DOHH2 (cell line): ENCODE data around the gene MLF2.

Experiments
- H3F3A ChIP-seq: fragments of 200-600 bp; sonication (generic), shearing (Covaris generic); 2 replicates; pipeline ENCODE4 v1.6.0; 2016; ENCODE audit warnings: antibody characterized with exemption, mild to moderate bottlenecking; ENCODE audit not compliant: control insufficient read depth, insufficient read depth
- H3K27ac ChIP-seq: fragments of 200-600 bp; sonication (generic); 2 replicates; pipeline ENCODE4 v1.5.1; 2014; ENCODE audit warnings: low read depth, mild to moderate bottlenecking, low read length, moderate library complexity
- H3K27me3 ChIP-seq: fragments of 200-600 bp; sonication (generic); 2 replicates; pipeline ENCODE4 v1.6.1; 2014; ENCODE audit warnings: mild to moderate bottlenecking, low read length, mixed read lengths; ENCODE audit not compliant: control insufficient read depth
- H3K36me3 ChIP-seq: fragments of 200-600 bp; sonication (generic); 2 replicates; pipeline ENCODE4 v1.6.1; 2014; ENCODE audit warnings: mild to moderate bottlenecking, low read length, moderate library complexity, mixed read lengths; ENCODE audit not compliant: control insufficient read depth
- H3K4me1 ChIP-seq: fragments of 200-600 bp; sonication (generic); 2 replicates; pipeline ENCODE4 v1.6.1; 2014; ENCODE audit warnings: mild to moderate bottlenecking, low read length, mixed read lengths; ENCODE audit not compliant: control insufficient read depth
- H3K4me2 ChIP-seq: fragments of 200-600 bp; sonication (generic); 2 replicates; pipeline ENCODE4 v1.6.0; 2014; ENCODE audit warnings: mild to moderate bottlenecking, low read length, moderate library complexity
- H3K4me3 ChIP-seq: fragments of 200-600 bp; sonication (generic); 2 replicates; pipeline ENCODE4 v1.5.1; 2014; ENCODE audit warnings: mild to moderate bottlenecking, low read length, mixed read lengths
- H3K79me2 ChIP-seq: fragments of 200-600 bp; sonication (generic); 2 replicates; pipeline ENCODE4 v1.6.1; 2014; ENCODE audit warnings: mild to moderate bottlenecking, low read length, mixed read lengths; ENCODE audit not compliant: control insufficient read depth
- H3K9me2 ChIP-seq: fragments of 200-600 bp; sonication (generic); replicated peaks from 2 replicates; pipeline ENCODE4 v1.6.1; 2014; ENCODE audit warnings: mild to moderate bottlenecking, low read length, mixed read lengths; ENCODE audit not compliant: control insufficient read depth
- H3K9me3 ChIP-seq: fragments of 200-600 bp; sonication (generic); 2 replicates; pipeline ENCODE4 v1.6.1; 2014; ENCODE audit warnings: antibody characterized with exemption, low read length, mixed read lengths; ENCODE audit not compliant: control insufficient read depth, insufficient read depth
- H4K20me1 ChIP-seq: fragments of 200-600 bp; sonication (generic); 2 replicates; pipeline ENCODE4 v1.6.0; 2014; ENCODE audit warnings: low read depth, mild to moderate bottlenecking, antibody characterized with exemption, low read length, moderate library complexity; ENCODE audit not compliant: control insufficient read depth, insufficient read depth
- CTCF ChIP-seq: fragments of 200-600 bp; sonication (generic); IDR thresholded peaks from one replicate; pipeline ENCODE4 v1.5.1; 2014; ENCODE audit warnings: antibody characterized with exemption, mild to moderate bottlenecking, low read depth, low read length; ENCODE audit not compliant: poor library complexity, severe bottlenecking
- EZH2phosphoT487 ChIP-seq: fragments of 200-600 bp; sonication (generic); IDR thresholded peaks from 2 replicates; pipeline ENCODE4 v1.6.1; 2017; ENCODE audit warnings: borderline replicate concordance, mild to moderate bottlenecking, antibody characterized with exemption, low read length, moderate library complexity, mixed read lengths

The MLF2 gene

GRCh38 chr12:6750506-6750905 lies 2.4 kb downstream of the MLF2 start:
- Histone ChIP-seq H3K4me2 (no peak overlapping the region), H3K27me3 (no peaks in the 10 kb centered on the region), H4K20me1 (no peaks in the 10 kb centered on the region), H3K9me2 (no peaks in the 10 kb centered on the region), H3K4me3 (no peak overlapping the region), H3K36me3 (peaks cover 61% of the 10 kb centered on the region), H3K79me2 (peaks cover 13% of the 10 kb centered on the region), H3K4me1 (peaks cover 37% of the 10 kb centered on the region), H3K9me3 (no peaks in the 10 kb centered on the region), H3K27ac (no peak overlapping the region), H3F3A (no peaks in the 10 kb centered on the region; the same call in 1 of the 2 replicates)
- TF ChIP-seq EZH2phosphoT487 (no peak), CTCF (no peak)

- no peaks in the 10 kb centered on the region for H3K27me3 ChIP-seq
- peaks cover 34% of the 10 kb centered on the region for H3K4me1 ChIP-seq
- H4K20me1 ChIP-seq = no peaks in the 10 kb centered on the region
- peaks cover 13% of the 10 kb centered on the region for H3K79me2 ChIP-seq
- H3K4me2 ChIP-seq = no peak overlapping the region
- no peaks in the 10 kb centered on the region for H3K9me2 ChIP-seq
- TF ChIP-seq EZH2phosphoT487 (no peak), CTCF (no peak)
- H3F3A ChIP-seq = no peaks in the 10 kb centered on the region; the same call in 1 of the 2 replicates
- H3K27ac ChIP-seq = no peak overlapping the region
- no peak overlapping the region for H3K4me3 ChIP-seq
- H3K36me3 ChIP-seq = peaks cover 61% of the 10 kb centered on the region
- H3K9me3 ChIP-seq = no peaks in the 10 kb centered on the region
Measured at GRCh38 chr12:6748761-6749160, 4.2 kb downstream of the MLF2 start.

- TF ChIP-seq EZH2phosphoT487 (no peak), CTCF (no peak)
- Histone ChIP-seq H3K36me3 (peaks cover 61% of the 10 kb centered on the region), H3K4me1 (peaks cover 27% of the 10 kb centered on the region), H3K4me3 (no peak overlapping the region), H3K79me2 (peaks cover 6% of the 10 kb centered on the region), H3K27ac (no peak overlapping the region), H3K9me2 (no peaks in the 10 kb centered on the region), H4K20me1 (no peaks in the 10 kb centered on the region), H3K9me3 (peaks cover 6% of the 10 kb centered on the region; the same call in 1 of the 2 replicates), H3F3A (no peaks in the 10 kb centered on the region; the same call in 1 of the 2 replicates), H3K4me2 (no peak overlapping the region), H3K27me3 (no peaks in the 10 kb centered on the region)
Measured at GRCh38 chr12:6747216-6747615, 5.7 kb downstream of the MLF2 start.
